B cell (primary cell): ENCODE results near the gene TNXB. TPM values are rescaled to one million over a fixed set of nuclear protein-coding genes. Genes with fewer than 3 reads are reported as not detected.

Source experiments
- ATAC-seq: fragments of 200-7000 bp; cut with Tn5 transposase; one replicate; pipeline ENCODE4 v1.10.0; 2021; ENCODE audit warnings: low read depth, mild to moderate bottlenecking, moderate number of reproducible peaks, moderate library complexity
- CTCF ChIA-PET: fragments of 350-600 bp; sonication (Branson Sonifier 250); formaldehyde crosslinking; loops from one replicate; lab custom pipeline; 2021; ENCODE audit warnings: antibody characterized with exemption, inconsistent platforms; lab: Charles Lee
- POLR2A ChIA-PET: fragments of 350-600 bp; sonication (Branson Sonifier 250); formaldehyde crosslinking; loops from one replicate; lab custom pipeline; 2021; ENCODE audit warnings: antibody characterized with exemption; lab: Charles Lee
- DNase-seq: peaks from one replicate; pipeline ENCODE4 v3.0.0; 2013
- H2AFZ ChIP-seq: 2 replicates; pipeline ENCODE4 v1.6.1; 2012; ENCODE audit warnings: mild to moderate bottlenecking, low read depth, low read length; ENCODE audit not compliant: insufficient read depth, poor library complexity, severe bottlenecking
- H3K27ac ChIP-seq, 2 donors: 1 replicate in 1 of 2; 2 replicates in 1 of 2; pipeline ENCODE4 v1.5.1; 2012 to 2013; ENCODE audit warnings: low read length in 2 of 2, mild to moderate bottlenecking in 2 of 2, moderate library complexity in 1 of 2
- H3K27me3 ChIP-seq, 4 experiments: fragments of 200-600 bp in 1 of 4; sonication (generic) in 1 of 4; replicated peaks in 1 of 4; 1 replicate in 2 of 4; 2 replicates in 2 of 4; pipeline versions ENCODE4 v1.6.1 to v1.7.0; 2013 to 2016; ENCODE audit warnings: low read length in 3 of 4, mild to moderate bottlenecking in 2 of 4, mixed read lengths in 1 of 4, moderate library complexity in 1 of 4; ENCODE audit not compliant: insufficient read depth in 4 of 4, control insufficient read depth in 3 of 4; ENCODE audit errors: control extremely low read depth in 1 of 4
- H3K36me3 ChIP-seq, 2 experiments: replicated peaks in 1 of 2; 1 replicate in 1 of 2; 2 replicates in 1 of 2; pipeline versions ENCODE4 v1.6.1 to v1.7.1; 2013; ENCODE audit warnings: low read length in 1 of 2; ENCODE audit not compliant: insufficient read depth in 2 of 2, control insufficient read depth in 1 of 2; ENCODE audit errors: control extremely low read depth in 1 of 2, extremely low read depth in 1 of 2
- H3K4me1 ChIP-seq, 2 donors: fragments of 200-600 bp in 1 of 2; sonication (generic) in 1 of 2; 1 replicate in 1 of 2; 2 replicates in 1 of 2; pipeline versions ENCODE4 v1.5.1 to v1.6.1; 2013 to 2017; ENCODE audit warnings: low read length in 2 of 2; ENCODE audit not compliant: control insufficient read depth in 2 of 2, insufficient read depth in 2 of 2
- H3K4me2 ChIP-seq: replicated peaks from 2 replicates; pipeline ENCODE3; 2012; ENCODE audit warnings: mild to moderate bottlenecking, low read depth, low read length; ENCODE audit not compliant: poor library complexity, severe bottlenecking
- H3K4me3 ChIP-seq, 5 experiments: fragments of 200-600 bp in 1 of 5; sonication (generic) in 1 of 5; 1 replicate in 3 of 5; 2 replicates in 2 of 5; pipeline versions ENCODE4 v1.5.1 to v1.7.0; 2011 to 2016; ENCODE audit warnings: low read length in 4 of 5, mild to moderate bottlenecking in 4 of 5, low read depth in 2 of 5, control low read depth in 1 of 5, moderate library complexity in 1 of 5; ENCODE audit not compliant: insufficient read depth in 1 of 5; ENCODE audit errors: control extremely low read depth in 1 of 5, extremely low read depth in 1 of 5
- H3K79me2 ChIP-seq: fragments of 200-600 bp; sonication (generic); one replicate; pipeline ENCODE4 v1.6.0; 2016; ENCODE audit warnings: low read length; ENCODE audit not compliant: control insufficient read depth, insufficient read depth
- H3K9ac ChIP-seq: fragments of 200-600 bp; sonication (generic); 2 replicates; pipeline ENCODE4 v1.6.1; 2017; ENCODE audit warnings: mild to moderate bottlenecking, low read length, moderate library complexity
- H3K9me3 ChIP-seq, 3 donors: one replicate each; pipeline versions ENCODE4 v1.6.1 to v1.7.1; 2013; ENCODE audit warnings: low read length in 2 of 3; ENCODE audit not compliant: control insufficient read depth in 2 of 3, insufficient read depth in 1 of 3; ENCODE audit errors: control extremely low read depth in 1 of 3
- H4K20me1 ChIP-seq: 2 replicates; pipeline ENCODE4 v1.6.0; 2012; ENCODE audit warnings: mild to moderate bottlenecking, low read length; ENCODE audit not compliant: insufficient read depth, control insufficient read depth, poor library complexity, severe bottlenecking
- H3K27ac Mint-ChIP-seq: one replicate; pipeline ENCODE4 v1.8.0; 2021; ENCODE audit warnings: mixed read lengths
- H3K27me3 Mint-ChIP-seq: one replicate; pipeline ENCODE4 v1.8.0; 2021; ENCODE audit warnings: mixed read lengths
- H3K4me1 Mint-ChIP-seq: one replicate; pipeline ENCODE4 v1.8.0; 2021; ENCODE audit warnings: mixed read lengths
- H3K4me3 Mint-ChIP-seq: one replicate; pipeline ENCODE4 v1.8.0; 2021; ENCODE audit warnings: mixed read lengths
- H3K9me3 Mint-ChIP-seq: one replicate; pipeline ENCODE4 v1.8.0; 2022; ENCODE audit warnings: mixed read lengths; ENCODE audit not compliant: insufficient read depth
- CTCF ChIP-seq: fragments of 200-600 bp; IDR thresholded peaks from one replicate; pipeline ENCODE4 v1.8.0; 2022; ENCODE audit warnings: antibody characterized with exemption, mild to moderate bottlenecking
- EZH2 ChIP-seq: IDR thresholded peaks from 2 replicates; pipeline ENCODE4 v1.6.1; 2012; ENCODE audit warnings: borderline replicate concordance, low read depth, mild to moderate bottlenecking, moderate library complexity, low read length; ENCODE audit not compliant: insufficient read depth, poor library complexity, severe bottlenecking
- WGBS: methylation state at CpG from one replicate; pipeline ENCODE4 v1.1.5; 2013; ENCODE audit warnings: missing lambda C conversion rate; ENCODE audit not compliant: insufficient coverage; 5-methylcytosine and 5-hydroxymethylcytosine counted together
- intact Hi-C: fragments of 100-400 bp; cut with micrococcal nuclease; formaldehyde crosslinking; loops from one replicate; pipeline ENCODE4 v1.10.0; 2022
- polyA plus RNA-seq: library from polyadenylated mRNA; depleted of rRNA; stranded (reverse); fragments of >200 nt; gene quantifications from 2 replicates; pipeline ENCODE4 v1.2.3, GENCODE V29; 2012
- total RNA-seq, 2 donors: library from RNA; stranded (reverse); fragments of 120-200 nt in 1 of 2; gene quantifications; 1 replicate in 1 of 2; 2 replicates in 1 of 2; pipeline versions ENCODE4 v1.2.3 to v1.2.4, GENCODE V29; 2013 to 2022

Gene TNXB
- total and polyA plus RNA-seq, 2 donors (not counting 1 experiment from before 2014, with no cell fraction given) = 1.4 to 19.0 TPM

GRCh38 chr6:32097364-32097763 lies 11.8 kb downstream of the TNXB start:
- POLR2A ChIA-PET = interaction anchor here (0.5 kb wide), 1 partner anchor 56 kb away, joined by 5 read pairs; no protein-coding TSS in a partner anchor
- intact Hi-C loops = no loop called here
- no peak overlapping the region for H3K4me3 Mint-ChIP-seq

More at GRCh38 chr6:32097364-32097763, 11.8 kb downstream of the TNXB start:
- TF ChIP-seq CTCF (no peak), EZH2 (no peak)
- Histone ChIP-seq H3K36me3 (no peaks in the 10 kb centered on the region), H3K4me2 (no peak overlapping the region), H3K4me3 (no peak overlapping the region), H3K27me3 (peaks cover 0 to 42% (median 12%) of the 10 kb centered on the region in 4 experiments), H3K27ac (no peak overlapping the region), H3K4me1 (peaks cover 0 to 16% of the 10 kb centered on the region in 2 donors), H4K20me1 (no peaks in the 10 kb centered on the region), H3K9ac (no peak overlapping the region), H2AFZ (no peak overlapping the region), H3K9me3 (peaks cover 0 to 3% (median 2%) of the 10 kb centered on the region in 3 donors), H3K79me2 (no peaks in the 10 kb centered on the region)
- WGBS = 92% methylated on average over 2 of the region's 3 CpGs
- Mint-ChIP-seq H3K27me3 (peaks cover 34% of the 10 kb centered on the region), H3K27ac (no peak overlapping the region), H3K9me3 (no peaks in the 10 kb centered on the region), H3K4me1 (peaks cover 3% of the 10 kb centered on the region)
- DNase-seq (no peak), ATAC-seq (no peak)
- CTCF ChIA-PET = no interaction called here
